ENCODE measurements around the gene ZDHHC14.

Gene ZDHHC14

GRCh38 chr6:157672726-157673412 is 291.9 kb downstream of the ZDHHC14 start:
- H3K4me3 ChIP-seq (ENCODE audit: low read depth, low read length): no peak overlapping the region
- DNase-seq (ENCODE audit: low read depth, low spot score): no peak
- in situ Hi-C loops (cut with HindIII; ENCODE audit: low sequenced_read_pairs): no loop called here
- no peak for TF ChIP-seq CTCF (IDR thresholded peaks at IDR 0.05; ENCODE audit: low read depth, low read length)

- in situ Hi-C loops (cut with HindIII; ENCODE audit: low sequenced_read_pairs): no loop called here
- TF ChIP-seq CTCF (IDR thresholded peaks at IDR 0.05; ENCODE audit: low read depth, low read length): no peak
- no peak overlapping the region for H3K4me3 ChIP-seq (ENCODE audit: low read depth, low read length)
- no peak for DNase-seq (ENCODE audit: low read depth, low spot score)
These were observed 292.6 kb downstream of the ZDHHC14 start for GRCh38 chr6:157673596-157673995.

GRCh38 chr6:157674061-157674460 is 293.1 kb downstream of the ZDHHC14 start:
- H3K4me3 ChIP-seq (ENCODE audit: low read depth, low read length): no peak overlapping the region
- DNase-seq (ENCODE audit: low read depth, low spot score): no peak
- TF ChIP-seq CTCF (IDR thresholded peaks at IDR 0.05; ENCODE audit: low read depth, low read length): no peak
- in situ Hi-C loops (cut with HindIII; ENCODE audit: low sequenced_read_pairs): no loop called here

- no peak overlapping the region for H3K4me3 ChIP-seq (ENCODE audit: low read depth, low read length)
- no peak for TF ChIP-seq CTCF (IDR thresholded peaks at IDR 0.05; ENCODE audit: low read depth, low read length)
- in situ Hi-C loops (cut with HindIII; ENCODE audit: low sequenced_read_pairs): no loop called here
- DNase-seq (ENCODE audit: low read depth, low spot score): no peak
These were observed 294.8 kb downstream of the ZDHHC14 start for GRCh38 chr6:157675831-157676230.

GRCh38 chr6:157676241-157676640 is 295.3 kb downstream of the ZDHHC14 start:
- in situ Hi-C loops (cut with HindIII; ENCODE audit: low sequenced_read_pairs): no loop called here
- no peak for DNase-seq (ENCODE audit: low read depth, low spot score)
- no peak for TF ChIP-seq CTCF (IDR thresholded peaks at IDR 0.05; ENCODE audit: low read depth, low read length)
- H3K4me3 ChIP-seq (ENCODE audit: low read depth, low read length): no peak overlapping the region

- in situ Hi-C loops (cut with HindIII; ENCODE audit: low sequenced_read_pairs): no loop called here
- DNase-seq (ENCODE audit: low read depth, low spot score): no peak
- TF ChIP-seq CTCF (IDR thresholded peaks at IDR 0.05; ENCODE audit: low read depth, low read length): no peak
- no peak overlapping the region for H3K4me3 ChIP-seq (ENCODE audit: low read depth, low read length)
These were observed 296.2 kb downstream of the ZDHHC14 start for GRCh38 chr6:157677235-157677634.

Measured in astrocyte of the spinal cord (primary cell).